ENCODE measurements around the gene ZBTB6. TPM values are rescaled to one million over a fixed set of nuclear protein-coding genes. Genes with fewer than 3 reads are reported as not detected.

ZBTB6 gene
- total and polyA plus RNA-seq, 2 of the 4 experiments (the other 2 are of a cell fraction) = 2.6 to 11.7 TPM

GRCh38 chr9:122950263-122950662, 37.1 kb upstream of the ZBTB6 start:
- Histone ChIP-seq H2BK15ac (ENCODE audit: low read depth, low read length) (no peak overlapping the region), H3K18ac (ENCODE audit: low read depth, low read length) (no peak overlapping the region), H2AFZ (replicated peaks; ENCODE audit: low read length, poor library complexity) (no peak overlapping the region), H3K9ac (ENCODE audit: low read depth, low read length) (no peak overlapping the region), H3K56ac (ENCODE audit: extremely low read depth, insufficient read depth, low read length) (no peak overlapping the region), H3K27me3 (ENCODE audit: control insufficient read depth, insufficient read depth, low read length) (no peaks in the 10 kb centered on the region), H3K79me1 (ENCODE audit: low read depth in 1 of 2, low read length in 2 of 2) (peaks cover 29 to 55% of the 10 kb centered on the region in 2 experiments), H3K36me3 (ENCODE audit: control insufficient read depth, insufficient read depth, low read length) (peaks cover 2% of the 10 kb centered on the region; the same call in 1 of the 2 replicates), H3K14ac (replicated peaks; ENCODE audit: low read depth, low read length) (no peak overlapping the region), H3K4me1 (ENCODE audit: control insufficient read depth, insufficient read depth, low read length) (peaks cover 7% of the 10 kb centered on the region), H2BK5ac (ENCODE audit: low read depth, low read length, poor library complexity, severe bottlenecking) (no peak overlapping the region), H3K9me3 (ENCODE audit: control insufficient read depth, insufficient read depth, low read length) (no peaks in the 10 kb centered on the region), H3K4ac (ENCODE audit: low read depth, low read length) (no peak overlapping the region), H3K4me2 (ENCODE audit: low read depth, low read length) (no peak overlapping the region), H2BK20ac (ENCODE audit: low read depth, low read length) (no peak overlapping the region), H3K27ac (ENCODE audit: insufficient read depth, low read length) (no peak overlapping the region), H4K20me1 (ENCODE audit: insufficient read depth, low read length) (peaks cover 34% of the 10 kb centered on the region), H3K9me1 (ENCODE audit: insufficient read depth, low read length) (no peaks in the 10 kb centered on the region), H3K4me3 (ENCODE audit: insufficient read depth, low read depth, low read length) (no peak overlapping the region), H4K5ac (ENCODE audit: low read depth, low read length) (no peak overlapping the region), H4K91ac (ENCODE audit: insufficient read depth, low read depth, low read length) (no peak overlapping the region), H2BK120ac (ENCODE audit: low read depth, low read length) (no peak overlapping the region), H3K23ac (ENCODE audit: low read depth, low read length) (no peak overlapping the region), H4K8ac (ENCODE audit: low read depth in 2 of 2, low read length in 2 of 2) (no peak overlapping the region), H2AK5ac (ENCODE audit: low read depth, low read length) (no peak overlapping the region), H2AK9ac (replicated peaks; ENCODE audit: low read depth, low read length, poor library complexity) (no peak overlapping the region)
- ATAC-seq (ENCODE audit: low read depth) = no peak
- POLR2A ChIA-PET (ENCODE audit: unreplicated experiment) = no interaction called here
- dilution Hi-C loops (cut with HindIII; ENCODE audit: low sequenced_read_pairs, unreplicated experiment) (no loop called here), in situ Hi-C loops (cut with MboI; ENCODE audit: low sequenced_read_pairs) (no loop called here), intact Hi-C loops (cut with micrococcal nuclease) (no loop called here)
- CTCF ChIA-PET = no interaction called here
- no TSS peak for BruUV-seq (replicated peaks)
- WGBS, 2 experiments (ENCODE audit: extremely low coverage in 2 of 2, insufficient read length in 1 of 2) = no CpG with 5 or more reads among the region's 3 CpGs
- TF ChIP-seq CEBPB (IDR thresholded peaks at IDR 0.05; ENCODE audit: low read depth, low read length) (no peak), RCOR1 (IDR thresholded peaks at IDR 0.05; ENCODE audit: insufficient replicate concordance, low read length) (no peak), NFE2L2 (IDR thresholded peaks at IDR 0.05; ENCODE audit: low read depth, low read length) (no peak), BHLHE40 (IDR thresholded peaks at IDR 0.05; ENCODE audit: low read depth, low read length) (no peak), MAFK (IDR thresholded peaks at IDR 0.05; ENCODE audit: low read depth, low read length) (peak; percentile 52), MXI1 (IDR thresholded peaks at IDR 0.05; ENCODE audit: borderline replicate concordance, low read depth, low read length) (no peak)
- TF ChIP-seq, protein P1, sequence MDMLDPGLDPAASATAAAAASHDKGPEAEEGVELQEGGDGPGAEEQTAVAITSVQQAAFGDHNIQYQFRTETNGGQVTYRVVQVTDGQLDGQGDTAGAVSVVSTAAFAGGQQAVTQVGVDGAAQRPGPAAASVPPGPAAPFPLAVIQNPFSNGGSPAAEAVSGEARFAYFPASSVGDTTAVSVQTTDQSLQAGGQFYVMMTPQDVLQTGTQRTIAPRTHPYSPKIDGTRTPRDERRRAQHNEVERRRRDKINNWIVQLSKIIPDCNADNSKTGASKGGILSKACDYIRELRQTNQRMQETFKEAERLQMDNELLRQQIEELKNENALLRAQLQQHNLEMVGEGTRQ (IDR thresholded peaks at IDR 0.05; ENCODE audit: low read depth, low read length) = no peak
- no peak for DNase-seq

All from IMR-90 (cell line).